GM13976 (cell line): ENCODE measurements around the gene DGKB.

ENCODE experiments used
- DNase-seq: peaks from one replicate; pipeline ENCODE4 v3.0.0; 2012; ENCODE audit warnings: low spot score
- CTCF ChIP-seq: IDR thresholded peaks from 2 replicates; pipeline ENCODE4 v1.5.1; 2012; ENCODE audit warnings: borderline replicate concordance, mild to moderate bottlenecking; ENCODE audit not compliant: insufficient read depth; ENCODE audit errors: extremely low read depth, missing control alignments, control extremely low read depth
- in situ Hi-C: fragments of 300-500 bp; cut with MboI; formaldehyde crosslinking; loops from one replicate; pipeline ENCODE4 v1.12.0; 2022; ENCODE audit warnings: low sequenced_read_pairs, mixed read lengths, inconsistent platforms; ENCODE audit not compliant: unreplicated experiment

Gene DGKB

GRCh38 chr7:14542624-14543023, 359.9 kb downstream of the DGKB start:
- no peak for TF ChIP-seq CTCF
- in situ Hi-C loops: no loop called here
- DNase-seq: no peak

- in situ Hi-C loops: no loop called here
- TF ChIP-seq CTCF: no peak
- no peak for DNase-seq
These were observed 381.4 kb downstream of the DGKB start for GRCh38 chr7:14521183-14521582.

GRCh38 chr7:14510268-14510667, 392.3 kb downstream of the DGKB start:
- DNase-seq: no peak
- in situ Hi-C loops: no loop called here
- no peak for TF ChIP-seq CTCF

GRCh38 chr7:14507617-14508016, 394.9 kb downstream of the DGKB start:
- TF ChIP-seq CTCF: no peak
- DNase-seq: no peak
- in situ Hi-C loops: no loop called here

- no peak for DNase-seq
- no peak for TF ChIP-seq CTCF
- in situ Hi-C loops: no loop called here
These were observed 396.6 kb downstream of the DGKB start for GRCh38 chr7:14505906-14506305.

- TF ChIP-seq CTCF: no peak
- in situ Hi-C loops: no loop called here
- DNase-seq: no peak
These were observed 398.4 kb downstream of the DGKB start for GRCh38 chr7:14504134-14504533.

- DNase-seq: no peak
- no peak for TF ChIP-seq CTCF
- in situ Hi-C loops: no loop called here
These were observed 398.9 kb downstream of the DGKB start for GRCh38 chr7:14503623-14504022.
